Epidermal melanocyte (primary cell): ENCODE measurements around the gene KRTAP10-10.
"Not testable (repeated sequence)": the region's sequence is repeated elsewhere in the genome, so short reads cannot be mapped to it uniquely, and the experiment has no call there.

Experiments used
- DNase-seq: peaks from one replicate; pipeline ENCODE4 v3.0.0; 2011; ENCODE audit warnings: low spot score; ENCODE audit not compliant: insufficient read length

Gene KRTAP10-10

DNA sequence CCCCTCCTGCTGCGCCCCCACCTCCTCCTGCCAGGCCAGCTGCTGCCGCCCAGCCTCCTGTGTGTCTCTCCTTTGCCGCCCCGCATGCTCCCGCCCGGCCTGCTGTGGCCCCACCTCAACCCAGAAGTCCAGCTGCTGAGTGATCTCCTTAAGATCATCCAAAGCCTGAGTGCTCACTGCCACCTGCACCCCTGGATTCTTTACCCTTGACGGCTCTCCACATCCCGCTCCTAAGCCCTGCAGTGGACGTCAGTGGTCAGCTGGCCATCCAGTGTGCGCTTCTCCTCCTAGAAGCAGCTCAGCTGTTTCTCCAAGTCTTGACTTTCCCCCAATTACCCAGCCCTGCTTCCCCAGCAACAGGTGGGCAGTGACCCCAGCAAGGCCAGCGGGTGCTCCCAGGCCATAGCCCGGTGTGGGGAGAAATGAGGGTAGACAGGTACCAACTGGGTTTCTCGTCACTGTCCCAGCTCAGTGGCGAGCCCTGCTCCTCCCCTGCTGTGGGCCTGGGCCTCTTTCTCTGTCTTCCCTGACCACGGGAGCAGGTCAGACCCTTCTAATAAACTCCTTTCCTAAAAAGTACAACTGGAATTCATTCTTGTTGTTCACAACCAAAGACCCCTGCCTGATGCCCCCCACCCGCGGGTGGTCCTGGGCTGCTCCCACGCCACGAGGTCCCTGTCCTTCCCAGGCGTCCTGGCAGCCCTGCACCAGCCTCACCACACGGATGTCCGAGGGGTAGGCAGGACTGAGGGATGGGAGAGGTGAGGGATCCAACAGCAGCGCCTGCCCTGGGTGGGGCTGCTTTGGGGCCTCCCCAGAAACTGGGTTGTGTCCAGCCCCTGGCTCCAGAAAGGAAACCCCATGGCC lies 35.3 kb upstream of the KRTAP10-10 start:
- DNase-seq: no peak

DNA sequence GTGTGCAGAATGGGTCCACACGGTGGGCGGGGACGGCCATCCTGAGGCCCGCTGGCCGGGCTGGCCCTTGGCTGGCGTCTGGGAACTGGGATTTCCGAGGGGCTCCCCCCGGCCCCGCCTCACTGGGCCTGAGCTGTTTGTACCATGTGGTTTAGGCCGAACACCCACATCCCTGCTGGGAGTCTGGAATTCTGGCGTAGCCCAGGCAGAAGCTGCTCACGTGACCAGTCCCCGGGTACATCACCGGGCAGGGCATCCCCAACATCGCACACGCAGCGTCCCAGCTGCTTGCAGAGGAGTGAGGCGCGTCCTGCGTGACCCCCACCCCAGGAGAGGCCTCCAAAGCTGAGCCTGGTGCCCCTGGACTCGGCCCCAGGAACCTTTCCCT lies 34.7 kb upstream of the KRTAP10-10 start:
- DNase-seq: no peak

- no peak for DNase-seq
Measured at GRCh38 chr21:44603109-44603875, 33.9 kb upstream of the KRTAP10-10 start.

- no peak for DNase-seq
Measured at GRCh38 chr21:44603911-44604310, 33.2 kb upstream of the KRTAP10-10 start.

DNA sequence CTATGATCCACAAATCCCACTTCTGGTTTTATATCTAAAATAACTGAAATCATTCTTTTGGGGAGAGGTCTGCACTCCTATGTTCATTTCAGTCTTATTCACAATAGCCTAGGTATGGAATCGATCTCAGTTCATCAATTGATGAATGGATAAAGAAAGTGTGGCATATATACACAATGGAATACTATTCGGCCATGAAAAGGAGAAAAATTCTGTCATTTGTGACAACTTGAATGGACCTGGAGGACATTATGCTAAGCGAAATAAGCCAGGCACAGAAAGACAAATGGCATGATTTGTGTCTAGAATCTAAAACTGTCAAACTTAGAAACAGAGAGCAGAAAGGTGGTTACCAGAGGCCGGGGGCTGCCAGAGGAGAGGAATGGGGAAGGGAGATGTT lies 30.7 kb upstream of the KRTAP10-10 start:
- DNase-seq: no peak

DNA sequence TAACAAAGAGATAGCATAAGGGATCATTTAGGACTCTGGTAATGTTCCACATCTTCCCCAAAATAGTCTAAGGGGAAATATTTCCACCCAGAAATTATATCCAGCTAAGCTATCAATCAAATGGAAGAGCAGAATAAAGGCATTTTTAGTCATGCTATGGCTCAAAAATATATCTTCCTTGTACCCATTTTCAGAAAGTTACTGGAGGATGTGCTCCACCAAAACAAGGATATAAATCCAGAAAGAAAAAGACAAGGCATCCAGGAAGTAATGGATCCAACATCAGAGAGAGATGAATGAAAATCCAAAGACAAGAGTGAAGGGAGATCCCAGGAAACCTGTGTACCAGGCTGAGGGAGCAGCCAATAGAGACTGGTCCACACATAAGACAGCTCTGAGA lies 28.0 kb upstream of the KRTAP10-10 start:
- no peak for DNase-seq

GRCh38 chr21:44610157-44610843 lies 26.9 kb upstream of the KRTAP10-10 start:
- DNase-seq: not testable (repeated sequence)

DNA sequence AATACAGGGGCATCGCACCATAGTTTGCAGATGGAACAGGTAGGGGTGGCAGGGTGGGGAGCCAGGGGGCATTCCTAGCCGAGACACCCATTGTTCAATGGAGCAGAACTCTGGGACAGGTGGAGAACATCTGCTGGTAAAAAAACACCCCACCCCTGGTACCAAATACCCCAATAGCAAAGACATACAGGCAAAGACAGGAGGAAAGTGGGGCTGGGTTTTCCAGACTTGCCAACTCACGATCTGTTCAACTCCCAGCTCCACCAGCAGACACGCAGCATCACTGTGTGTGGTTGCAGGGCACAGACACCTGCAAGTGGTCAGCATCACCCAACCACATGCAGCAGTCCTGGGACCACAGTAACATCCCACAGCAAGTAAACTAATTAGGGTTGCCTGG lies 25.6 kb upstream of the KRTAP10-10 start:
- DNase-seq: no peak

- no peak for DNase-seq
Measured at GRCh38 chr21:44612029-44612486, 25.1 kb upstream of the KRTAP10-10 start, which contains the start of gene KRTAP10-8. KRTAP10-8 (plus strand) TSS chr21:44612079; CDS start chr21:44612101, 22 bp downstream.

- DNase-seq: no peak
Measured at GRCh38 chr21:44612669-44613229, 24.4 kb upstream of the KRTAP10-10 start.

DNA sequence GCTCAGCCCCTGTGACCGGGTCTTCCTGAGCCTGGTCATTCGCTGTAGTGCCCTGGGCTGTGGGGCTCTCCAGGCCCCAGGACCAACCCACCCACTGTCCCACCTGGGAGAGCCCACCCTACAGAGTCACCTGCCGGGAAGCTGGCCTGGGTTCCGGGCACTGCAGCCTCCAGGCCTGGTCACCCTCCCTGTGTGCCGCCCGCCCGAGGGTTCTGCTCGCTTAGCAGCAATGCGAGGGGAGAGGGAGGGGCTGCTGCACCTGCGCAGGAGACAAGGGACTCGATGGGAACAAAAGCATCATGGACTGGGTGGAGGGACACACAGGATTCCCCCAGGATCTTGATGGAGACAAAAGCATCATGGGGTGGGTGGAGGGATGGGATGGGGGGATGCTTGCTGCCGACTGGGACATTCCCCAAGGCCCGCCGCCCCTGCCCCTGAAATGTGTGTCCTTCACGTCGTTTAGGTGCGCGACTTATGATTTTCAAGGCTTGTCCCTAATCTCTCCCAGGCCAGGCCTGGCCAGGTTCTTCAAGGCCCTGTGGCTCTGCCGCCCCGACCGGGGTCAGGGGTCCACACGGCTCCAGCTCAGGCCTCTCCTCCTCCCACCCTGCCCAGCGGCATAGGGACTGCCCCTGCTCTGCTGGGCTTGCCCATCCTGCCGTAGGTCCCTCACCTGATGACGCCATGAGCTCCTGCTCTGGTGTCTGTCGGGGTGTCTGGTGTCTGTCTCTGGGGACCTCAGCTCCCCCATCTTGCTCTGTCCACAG lies 23.6 kb upstream of the KRTAP10-10 start:
- no peak for DNase-seq

GRCh38 chr21:44614161-44614631 lies 23.0 kb upstream of the KRTAP10-10 start:
- no peak for DNase-seq

DNA sequence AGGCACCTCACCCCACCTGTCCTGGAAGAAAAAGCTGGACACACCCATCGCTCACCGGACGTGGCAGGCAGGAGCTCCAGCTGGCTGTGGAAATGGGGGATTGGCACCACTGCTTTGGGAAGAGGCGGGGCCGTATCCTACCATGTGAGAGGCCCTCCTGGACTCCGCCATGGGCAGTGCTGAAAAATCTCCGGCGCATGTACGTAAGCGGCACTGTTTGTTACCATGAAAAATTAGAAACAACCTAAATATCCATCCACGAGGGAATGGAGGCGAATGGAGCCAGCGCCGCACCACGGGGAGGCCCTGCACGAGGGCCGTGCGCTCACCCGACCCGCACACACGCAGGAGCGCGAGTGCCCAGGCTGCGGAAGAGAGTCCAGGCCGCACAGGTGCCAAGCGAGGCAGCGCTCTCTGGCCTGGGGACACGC lies 22.2 kb upstream of the KRTAP10-10 start:
- no peak for DNase-seq

DNA sequence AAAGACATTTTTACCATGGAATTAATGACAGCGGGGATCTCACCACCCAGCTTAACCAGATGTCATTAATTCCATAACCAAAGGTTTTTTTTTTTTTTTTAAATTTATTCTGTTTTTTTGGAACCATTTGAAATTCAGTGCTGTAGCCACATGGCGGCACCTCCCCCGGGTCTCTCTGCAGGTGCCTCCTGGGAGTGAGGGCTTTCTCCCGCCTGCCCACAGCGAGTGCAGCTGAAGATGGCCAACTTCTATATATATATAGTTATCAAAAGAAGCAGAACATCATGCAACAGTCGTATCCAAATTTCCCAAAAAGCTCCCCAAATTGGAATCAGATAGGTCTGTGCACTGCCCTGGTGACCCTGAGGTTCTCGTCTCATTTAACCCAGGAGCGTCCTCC lies 21.7 kb upstream of the KRTAP10-10 start:
- no peak for DNase-seq

DNA sequence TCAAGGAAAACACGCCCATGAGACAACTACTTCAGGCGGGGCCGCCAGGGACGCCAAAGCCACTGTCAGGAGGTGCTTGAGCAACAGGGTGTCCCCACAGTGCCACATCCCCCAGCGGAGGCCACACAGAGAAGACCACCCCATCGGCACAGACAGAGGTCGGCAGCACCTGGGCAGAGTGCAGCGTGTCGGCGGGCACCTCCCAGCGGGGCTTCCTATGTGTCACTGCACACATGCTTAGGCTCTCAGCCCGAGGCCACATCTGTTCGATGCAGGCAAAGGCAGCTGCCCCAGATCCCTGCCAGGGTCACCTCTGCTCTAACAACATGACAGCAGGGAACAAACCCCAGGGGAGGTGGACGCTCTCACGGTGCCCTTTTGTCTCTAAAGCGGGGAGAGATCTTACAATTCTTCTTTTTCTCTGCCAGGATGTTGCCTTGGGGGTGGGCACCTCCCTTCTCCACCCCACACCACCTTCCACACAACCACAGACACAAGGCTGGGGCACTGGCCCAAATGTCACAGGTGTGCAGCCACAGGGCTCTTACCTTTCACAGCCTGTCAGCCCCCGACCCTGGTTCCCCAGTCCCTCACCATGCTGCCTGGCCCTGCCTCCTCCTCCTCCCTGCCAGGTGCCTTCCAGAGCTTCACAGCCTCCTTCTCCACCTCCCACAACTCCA lies 21.1 kb upstream of the KRTAP10-10 start:
- no peak for DNase-seq

DNA sequence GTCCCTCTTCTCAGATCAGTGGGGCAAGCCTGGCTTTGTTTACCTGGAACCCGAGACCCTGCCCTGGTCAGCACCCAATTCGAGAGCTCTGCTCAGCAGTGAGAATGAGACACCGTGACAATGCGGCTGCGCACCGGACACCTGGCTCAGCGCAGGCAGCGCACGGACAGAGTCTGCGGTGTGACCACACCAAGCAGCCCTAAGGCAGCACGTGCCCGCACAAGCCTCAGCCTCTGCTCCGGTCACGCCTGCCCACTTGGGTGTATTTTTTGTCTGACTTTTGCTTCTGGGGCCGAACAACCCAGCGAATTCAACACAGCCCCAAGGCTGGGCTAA lies 20.6 kb upstream of the KRTAP10-10 start:
- no peak for DNase-seq

DNA sequence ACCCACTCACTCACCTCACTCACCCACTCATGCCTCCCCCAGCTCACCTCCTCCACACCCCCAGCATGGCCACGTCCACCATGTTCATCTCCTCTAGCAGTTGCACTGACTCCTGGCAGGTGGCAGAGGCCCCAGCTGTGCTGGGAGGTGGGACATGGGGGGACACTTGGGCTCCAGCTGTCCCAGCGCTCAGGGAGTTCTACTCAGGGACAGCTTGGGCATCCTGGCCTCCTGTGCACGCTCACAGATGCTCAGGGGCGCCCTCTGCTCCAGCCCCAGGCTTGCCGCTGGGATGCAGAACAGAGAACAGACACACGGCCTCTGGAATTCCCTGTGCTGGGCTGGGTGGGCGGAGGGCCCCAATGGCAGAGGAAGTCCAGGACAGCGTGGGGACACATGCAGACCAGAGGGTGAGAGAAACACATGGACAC lies 20.1 kb upstream of the KRTAP10-10 start:
- no peak for DNase-seq

- no peak for DNase-seq
Measured at GRCh38 chr21:44618504-44618903, 18.7 kb upstream of the KRTAP10-10 start.

DNA sequence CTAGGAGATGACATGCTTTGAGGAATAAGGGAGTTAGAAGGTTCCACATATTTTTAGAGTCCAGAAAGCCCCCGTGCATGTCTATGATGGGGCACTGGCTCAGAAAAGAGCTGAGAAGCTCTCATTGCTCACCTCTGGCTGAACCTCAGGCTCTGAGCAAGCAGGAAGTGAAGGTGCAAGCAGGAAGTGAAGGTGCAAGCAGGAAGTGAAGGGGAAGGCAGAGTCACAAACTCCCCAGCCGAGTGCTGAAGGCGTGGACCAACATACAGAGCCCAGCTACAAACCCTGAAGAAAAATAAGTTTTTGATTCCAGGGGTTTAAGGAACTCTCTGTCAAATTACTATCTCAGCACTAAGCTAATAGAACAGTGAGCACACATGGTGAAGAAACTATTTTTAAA lies 18.2 kb upstream of the KRTAP10-10 start:
- DNase-seq: no peak

DNA sequence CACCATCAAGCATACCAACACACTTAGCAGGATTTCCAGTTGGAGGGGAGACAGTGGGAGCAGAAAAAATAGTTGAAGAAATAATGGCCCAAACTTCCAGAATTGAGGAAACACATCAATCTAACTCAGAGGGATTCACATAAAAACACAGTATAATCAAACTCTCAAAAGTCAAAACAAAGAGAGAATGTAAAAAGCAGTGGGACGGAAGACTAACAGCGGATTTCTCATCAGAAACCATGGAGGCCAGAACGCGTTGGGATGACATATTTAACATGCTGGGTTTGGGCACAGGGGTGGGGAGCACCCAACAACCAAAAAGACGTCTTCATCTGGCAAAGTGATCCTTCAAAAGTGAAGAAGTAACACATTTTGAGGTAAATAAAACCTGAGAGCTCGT lies 17.3 kb upstream of the KRTAP10-10 start:
- no peak for DNase-seq
